GM12875 (cell line): ENCODE measurements around the gene FPR3.
"Not testable (repeated sequence)": the region's sequence is repeated elsewhere in the genome, so short reads cannot be mapped to it uniquely, and the experiment has no call there.

Experiments used
- H3K4me3 ChIP-seq: one replicate; pipeline ENCODE4 v1.5.1; 2011; ENCODE audit warnings: low read depth, low read length, control low read depth
- CTCF ChIP-seq: IDR thresholded peaks from 2 replicates; pipeline ENCODE4 v1.5.1; 2011; ENCODE audit warnings: low read depth, mild to moderate bottlenecking, control low read depth, inconsistent platforms, low read length, moderate library complexity, borderline replicate concordance; ENCODE audit not compliant: insufficient read depth

The FPR3 gene

GRCh38 chr19:51800473-51801244 lies 5.7 kb downstream of the FPR3 start:
- H3K4me3 ChIP-seq: no peak overlapping the region
- TF ChIP-seq CTCF: no peak

- TF ChIP-seq CTCF: no peak
Measured at GRCh38 chr19:51802775-51803174, 7.8 kb downstream of the FPR3 start.

GRCh38 chr19:51803519-51803918 lies 8.6 kb downstream of the FPR3 start:
- no peak for TF ChIP-seq CTCF
- no peak overlapping the region for H3K4me3 ChIP-seq

More at GRCh38 chr19:51802775-51803174, 7.8 kb downstream of the FPR3 start:
- H3K4me3 ChIP-seq: no peak overlapping the region

- TF ChIP-seq CTCF: no peak
- H3K4me3 ChIP-seq: no peak overlapping the region
Measured at GRCh38 chr19:51803967-51804366, 9.0 kb downstream of the FPR3 start.

GRCh38 chr19:51804789-51805188 lies 9.8 kb downstream of the FPR3 start:
- H3K4me3 ChIP-seq: not testable (repeated sequence)

GRCh38 chr19:51805396-51805795 lies 10.4 kb downstream of the FPR3 start:
- H3K4me3 ChIP-seq: not testable (repeated sequence)

GRCh38 chr19:51806571-51806970 lies 11.6 kb downstream of the FPR3 start:
- not testable (repeated sequence) for H3K4me3 ChIP-seq

GRCh38 chr19:51807111-51807701 lies 12.2 kb downstream of the FPR3 start:
- no peak for TF ChIP-seq CTCF
- no peak overlapping the region for H3K4me3 ChIP-seq
